ENCODE data around the gene BTNL9.
A peak's percentile ranks its signal among the peaks of the same experiment; 100 is the strongest.
"Not testable (repeated sequence)": the region's sequence is repeated elsewhere in the genome, so short reads cannot be mapped to it uniquely, and the experiment has no call there.

The BTNL9 gene

DNA sequence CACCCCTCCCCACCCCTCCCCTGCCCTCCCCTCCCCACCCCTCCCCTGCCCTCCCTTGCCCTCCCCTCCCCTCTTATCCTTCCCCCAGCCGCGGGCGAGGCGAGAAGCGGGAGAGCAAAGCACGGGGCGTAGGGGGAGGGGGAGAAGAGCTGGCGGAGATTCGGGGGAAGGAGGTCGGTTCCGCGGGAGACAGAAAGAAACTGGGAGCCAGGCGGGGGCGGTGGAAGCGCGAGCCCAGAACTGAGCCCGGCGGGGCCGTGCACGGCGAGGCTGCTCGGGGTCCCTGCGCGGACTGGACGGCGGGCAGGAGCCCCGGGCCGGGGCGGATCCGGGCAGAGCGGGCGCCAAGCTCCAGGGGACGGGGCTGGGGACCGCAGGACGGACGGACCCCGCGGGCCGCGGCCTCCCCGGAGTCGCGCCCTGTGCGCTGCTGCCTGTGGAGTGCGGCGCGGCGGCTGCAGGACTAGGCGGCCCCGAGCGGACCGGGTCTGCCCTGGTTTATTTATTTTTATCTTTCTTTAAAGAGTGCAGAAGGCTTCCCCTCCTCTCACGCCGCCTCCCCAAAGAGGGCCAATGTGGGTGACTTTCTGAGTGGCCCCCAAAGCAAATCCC lies 61.1 kb downstream of the BTNL9 start:
- not testable (repeated sequence) for DNase-seq

DNA sequence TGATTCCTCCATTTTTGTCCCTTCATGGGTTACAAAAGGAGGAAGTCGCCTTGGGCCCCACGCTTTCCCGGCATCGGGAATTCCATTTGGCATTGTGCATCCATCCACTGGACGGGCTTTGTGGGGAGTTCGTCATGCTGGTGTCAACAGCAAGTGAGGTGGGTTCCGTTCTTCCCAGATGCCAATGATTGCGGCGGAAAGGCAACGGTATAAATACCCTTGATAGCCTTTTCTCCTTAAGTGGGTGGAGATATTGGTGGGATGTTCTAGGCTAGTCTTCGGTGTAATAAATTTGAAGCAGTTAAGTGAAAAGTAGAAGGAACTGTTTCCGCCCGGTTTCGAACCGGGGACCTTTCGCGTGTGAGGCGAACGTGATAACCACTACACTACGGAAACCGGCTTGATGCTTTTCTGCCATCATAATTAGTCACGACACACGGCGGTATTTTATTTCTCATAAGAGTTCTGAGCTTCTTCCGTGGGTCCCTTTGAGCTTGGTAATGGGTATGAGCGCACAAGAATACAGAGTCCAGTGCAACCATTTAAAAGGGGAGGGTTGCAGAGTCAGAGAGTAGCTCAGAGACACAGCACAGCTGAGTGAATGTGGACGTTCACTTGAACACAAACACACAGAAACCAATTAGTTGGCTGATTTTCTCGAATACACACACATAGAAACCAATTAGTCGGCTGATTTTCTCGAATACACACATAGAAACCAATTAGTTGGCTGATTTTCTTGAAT lies 62.0 kb downstream of the BTNL9 start:
- DNase-seq = not testable (repeated sequence)

DNA sequence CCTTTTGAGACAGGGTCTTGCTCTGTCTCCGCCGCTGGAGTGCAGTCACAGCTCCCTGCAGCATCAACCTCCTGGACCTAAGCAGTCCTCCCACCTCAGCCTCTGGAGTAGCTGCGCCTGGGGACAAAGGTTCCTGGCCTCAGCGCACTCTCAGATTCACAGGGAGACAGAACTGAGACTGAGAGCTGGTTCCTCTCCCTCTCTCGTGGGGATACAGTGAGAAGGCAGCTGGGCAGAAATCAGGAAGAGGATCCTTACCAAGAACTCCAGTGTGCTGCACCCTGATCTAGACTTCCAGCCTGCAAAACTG lies 64.1 kb downstream of the BTNL9 start:
- not testable (repeated sequence) for DNase-seq

DNA sequence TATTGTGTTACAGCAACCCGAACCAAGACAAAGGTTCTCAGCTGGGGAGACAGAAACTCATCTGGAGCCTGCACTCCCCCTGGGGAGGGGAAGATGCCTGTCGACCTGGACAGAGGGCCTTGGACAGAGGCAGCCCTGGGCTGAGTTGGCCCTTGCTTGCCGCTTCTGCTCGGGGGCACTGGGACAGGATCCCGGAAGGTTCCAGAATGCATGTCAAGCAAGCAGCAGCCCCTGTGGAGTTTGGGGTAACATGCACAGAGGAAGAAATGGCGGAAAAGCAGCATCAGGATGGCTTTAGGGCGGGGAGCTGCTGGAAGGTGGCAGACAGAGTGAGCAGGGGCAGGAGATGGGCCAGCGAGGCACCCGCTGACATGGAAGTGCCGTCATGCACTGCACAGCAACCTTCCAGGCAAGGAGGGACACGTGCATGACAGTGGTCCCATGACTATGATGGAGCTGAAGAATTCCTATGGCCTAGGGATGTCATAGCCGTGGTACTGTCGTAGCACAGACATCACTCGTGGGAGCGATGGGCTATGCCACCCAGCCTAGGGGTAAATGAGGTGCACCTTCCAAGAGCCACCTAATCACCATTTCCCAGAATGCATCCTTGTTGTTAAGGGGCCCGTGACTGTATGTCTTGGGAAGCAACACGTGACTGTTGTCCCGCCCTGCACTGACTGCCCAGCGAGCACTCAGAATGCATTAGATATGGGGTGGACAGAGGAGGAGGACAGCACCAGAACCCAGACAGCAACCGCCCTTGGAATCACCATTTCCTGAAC lies 64.7 kb downstream of the BTNL9 start:
- DNase-seq = not testable (repeated sequence)

DNA sequence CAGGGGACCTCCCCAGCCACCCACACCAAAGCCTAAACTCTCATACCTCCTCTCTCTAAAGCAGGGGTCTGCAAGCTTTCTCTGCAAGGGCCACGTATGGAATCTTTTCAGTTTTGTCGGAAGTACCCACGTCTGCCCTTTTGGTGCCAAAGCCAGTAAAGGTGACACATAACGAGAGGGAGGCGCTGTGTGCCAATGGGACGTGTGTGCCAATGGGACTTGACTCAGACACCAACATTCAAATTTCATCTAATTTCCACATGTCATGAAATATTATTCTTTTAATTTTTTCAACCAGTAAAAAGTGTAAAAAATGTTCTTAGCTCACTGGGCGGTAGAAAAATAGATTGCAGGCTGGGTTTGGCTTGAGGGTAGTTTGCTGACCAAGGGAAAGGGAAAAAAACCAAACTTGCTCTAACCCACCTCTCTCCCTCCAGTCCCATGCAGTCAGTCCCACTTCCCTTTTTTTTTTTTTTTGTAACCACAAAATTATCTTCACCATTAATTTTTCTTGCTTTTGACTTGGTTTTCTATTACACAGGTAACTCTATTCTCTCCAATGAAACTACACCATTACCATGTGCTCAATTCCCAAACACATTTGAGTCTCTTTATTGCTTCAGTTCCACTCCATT lies 65.4 kb downstream of the BTNL9 start:
- DNase-seq = no peak

DNA sequence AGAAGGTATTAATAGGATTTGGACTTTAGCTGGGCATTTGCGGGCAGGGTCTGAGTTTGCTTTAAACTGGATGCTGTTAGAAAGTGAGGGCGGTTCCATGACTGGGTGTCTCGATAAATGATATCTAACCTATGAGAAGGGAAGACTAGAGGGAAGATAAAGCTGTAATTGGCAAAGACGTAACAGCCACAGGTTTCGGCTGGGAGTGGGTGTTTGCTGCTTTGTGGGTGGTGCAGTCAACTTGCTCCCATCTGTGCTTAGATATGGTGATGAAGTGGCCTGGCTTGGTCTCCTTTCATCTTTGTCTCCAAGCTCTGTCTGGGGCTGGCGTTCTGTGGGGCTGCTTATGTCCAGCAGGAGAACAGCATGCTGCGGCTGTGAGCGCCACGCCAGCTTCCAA lies 67.6 kb downstream of the BTNL9 start:
- peak; percentile 87 for DNase-seq

DNA sequence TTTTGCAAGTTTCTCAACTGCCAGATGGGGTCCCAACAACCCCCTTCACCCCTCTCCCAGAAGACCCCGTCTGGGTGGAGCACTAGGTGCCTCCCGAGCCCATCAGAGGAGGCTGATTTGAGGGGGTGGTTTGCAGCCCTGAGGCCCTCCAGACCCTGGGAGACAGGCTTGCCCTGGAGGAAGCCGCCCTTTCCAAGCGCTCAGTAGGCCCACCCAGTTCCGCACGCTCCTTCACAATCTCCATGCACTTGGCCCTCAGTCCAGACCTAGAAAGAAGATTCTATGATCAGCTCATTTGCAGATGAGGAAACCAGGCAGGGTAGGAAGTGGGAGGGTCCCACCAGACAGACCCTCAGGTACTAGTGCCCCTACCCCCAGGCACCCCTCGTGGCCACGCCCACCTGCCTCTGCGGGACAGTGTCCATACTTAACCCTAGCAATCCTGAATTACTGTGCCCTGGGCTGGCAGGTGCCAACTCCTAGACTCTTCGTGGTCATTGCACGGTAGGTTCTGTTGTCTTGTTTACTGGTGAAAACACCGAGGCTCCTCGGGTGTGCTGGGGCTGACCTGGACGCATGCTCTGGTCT lies 68.6 kb downstream of the BTNL9 start:
- DNase-seq = no peak

DNA sequence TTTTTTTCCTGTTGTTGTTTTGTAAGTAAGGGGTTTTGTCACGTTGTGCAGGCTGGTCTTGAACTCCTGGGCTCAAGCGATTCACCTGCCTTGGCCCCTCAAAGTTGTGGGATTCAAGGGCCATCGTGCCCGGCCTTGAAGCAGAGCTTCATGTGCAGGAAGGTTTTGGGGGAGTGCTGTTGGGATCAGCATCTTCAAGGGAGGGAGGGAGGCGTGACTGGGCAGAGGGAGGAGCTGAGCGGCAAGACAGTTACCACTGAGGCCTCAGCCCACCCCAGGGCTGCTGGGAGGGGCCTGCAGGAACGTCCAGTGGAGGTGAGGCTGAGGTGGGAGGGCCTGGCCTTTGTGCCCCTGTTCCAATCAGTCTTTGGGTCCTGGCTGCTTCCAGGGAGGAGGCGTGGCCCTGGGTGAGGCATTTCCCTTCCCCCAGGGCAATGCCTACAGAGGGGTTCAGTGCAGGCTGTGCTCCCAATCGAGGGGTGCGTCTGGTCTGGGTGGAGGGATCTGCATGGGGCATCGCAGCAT lies 69.5 kb downstream of the BTNL9 start:
- DNase-seq = peak; percentile 35

DNA sequence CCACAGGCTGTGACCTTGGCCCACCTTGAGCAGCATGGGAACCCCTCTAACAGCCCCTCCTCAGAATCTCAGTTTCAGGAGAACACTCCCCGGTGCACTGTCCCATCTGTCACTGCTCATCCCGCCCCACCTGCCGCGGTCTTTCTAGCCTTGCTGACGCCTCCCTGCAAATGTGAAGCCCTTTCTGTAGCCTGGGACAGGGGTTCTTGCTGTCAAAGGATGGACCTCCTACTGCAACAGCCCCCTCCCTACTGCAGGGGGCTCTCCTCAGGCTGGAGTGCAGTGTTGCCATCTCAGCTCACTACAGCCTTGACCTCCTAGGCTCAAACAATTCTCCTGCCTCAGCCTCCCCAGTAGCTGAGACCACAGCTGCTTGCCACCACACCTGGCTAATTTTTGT lies 70.9 kb downstream of the BTNL9 start:
- no peak for DNase-seq

Data from hematopoietic multipotent progenitor cell treated with erythropoietin and hydrocortisone succinate and interleukin-3 and kit ligand, for 6 days (in vitro differentiated cells).